HG03565 (cell line): Measurements from ENCODE around the gene FOXN3.
"Not testable (repeated sequence)": the region's sequence is repeated elsewhere in the genome, so short reads cannot be mapped to it uniquely, and the experiment has no call there.

Source experiments
- ATAC-seq: cut with Tn5 transposase; IDR thresholded peaks from one replicate; pipeline ENCODE4 v1.9.1; 2021; ENCODE audit warnings: mild to moderate bottlenecking, moderate library complexity; ENCODE audit not compliant: unreplicated experiment

FOXN3 gene

GRCh38 chr14:89256283-89256682, 160.8 kb downstream of the FOXN3 start:
- ATAC-seq: no peak

- ATAC-seq: no peak
These were observed 161.2 kb downstream of the FOXN3 start for GRCh38 chr14:89255852-89256251.

GRCh38 chr14:89255012-89255411, 162.0 kb downstream of the FOXN3 start:
- ATAC-seq: no peak

- ATAC-seq: no peak
These were observed 162.7 kb downstream of the FOXN3 start for GRCh38 chr14:89254166-89254909.

GRCh38 chr14:89252887-89253532, 164.0 kb downstream of the FOXN3 start:
- ATAC-seq: no peak

- no peak for ATAC-seq
These were observed 166.0 kb downstream of the FOXN3 start for GRCh38 chr14:89251061-89251460.

- not testable (repeated sequence) for ATAC-seq
These were observed 166.4 kb downstream of the FOXN3 start for GRCh38 chr14:89250655-89250975.

GRCh38 chr14:89249972-89250654, 166.9 kb downstream of the FOXN3 start:
- no peak for ATAC-seq

- no peak for ATAC-seq
These were observed 167.9 kb downstream of the FOXN3 start for GRCh38 chr14:89249065-89249695.

GRCh38 chr14:89248411-89249064, 168.5 kb downstream of the FOXN3 start:
- ATAC-seq: no peak

GRCh38 chr14:89247457-89248122, 169.4 kb downstream of the FOXN3 start:
- ATAC-seq: no peak

- no peak for ATAC-seq
These were observed 170.7 kb downstream of the FOXN3 start for GRCh38 chr14:89246290-89246689.

GRCh38 chr14:89245802-89246201, 171.2 kb downstream of the FOXN3 start:
- no peak for ATAC-seq

- ATAC-seq: no peak
These were observed 172.3 kb downstream of the FOXN3 start for GRCh38 chr14:89244720-89245119.

- no peak for ATAC-seq
These were observed 173.3 kb downstream of the FOXN3 start for GRCh38 chr14:89243741-89244140.

- ATAC-seq: no peak
These were observed 173.7 kb downstream of the FOXN3 start for GRCh38 chr14:89243286-89243685.

GRCh38 chr14:89242652-89243279, 174.3 kb downstream of the FOXN3 start:
- ATAC-seq: no peak

GRCh38 chr14:89241934-89242651, 174.9 kb downstream of the FOXN3 start:
- ATAC-seq: no peak

GRCh38 chr14:89241257-89241656, 175.8 kb downstream of the FOXN3 start:
- no peak for ATAC-seq
